Endothelial cell of umbilical vein (primary cell): ENCODE measurements around the gene ARHGEF37.

Experiments
- CTCF ChIP-seq, 2 donors: IDR thresholded peaks; 1 replicate in 1 of 2; 2 replicates in 1 of 2; pipeline ENCODE4 v1.5.1; 2011; ENCODE audit warnings: low read length in 2 of 2, mild to moderate bottlenecking in 2 of 2, moderate library complexity in 2 of 2, control low read depth in 1 of 2, inconsistent platforms in 1 of 2, low read depth in 1 of 2; ENCODE audit not compliant: insufficient read depth in 1 of 2; ENCODE audit errors: extremely low read depth in 1 of 2
- EZH2 ChIP-seq: IDR thresholded peaks from 2 replicates; pipeline ENCODE4 v1.6.1; 2012; ENCODE audit warnings: borderline replicate concordance, low read depth, mild to moderate bottlenecking, moderate library complexity, low read length, inconsistent platforms; ENCODE audit not compliant: severe bottlenecking
- JUN ChIP-seq: IDR thresholded peaks from 2 replicates; pipeline ENCODE4 v1.6.1; 2011; ENCODE audit warnings: borderline replicate concordance, low read depth; ENCODE audit not compliant: insufficient read length, insufficient read depth
- MAX ChIP-seq: IDR thresholded peaks from 2 replicates; pipeline ENCODE4 v1.6.1; 2011; ENCODE audit not compliant: insufficient read depth, insufficient read length
- MYC ChIP-seq: IDR thresholded peaks from one replicate; pipeline ENCODE4 v1.6.1; 2011; ENCODE audit warnings: mild to moderate bottlenecking, low read depth, low read length
- POLR2A ChIP-seq: IDR thresholded peaks from 2 replicates; pipeline ENCODE4 v1.6.1; 2012; ENCODE audit warnings: low read depth, mild to moderate bottlenecking, control low read depth, low read length
- POLR2AphosphoS5 ChIP-seq: IDR thresholded peaks from 2 replicates; pipeline ENCODE4 v1.6.1; 2012; ENCODE audit warnings: low read depth, mild to moderate bottlenecking, control low read depth, low read length, moderate library complexity; ENCODE audit not compliant: insufficient read depth

- no peak for TF ChIP-seq CTCF (IDR thresholded peaks at IDR 0.05; ENCODE audit: extremely low read depth in 1 of 2, insufficient read depth in 1 of 2, low read depth in 1 of 2, low read length in 2 of 2)
- TF ChIP-seq MYC = no peak
- TF ChIP-seq POLR2A = no peak
- TF ChIP-seq POLR2AphosphoS5 = no peak
- no peak for TF ChIP-seq JUN
- no peak for TF ChIP-seq EZH2
- TF ChIP-seq MAX = no peak
These were observed 47.6 kb downstream of the ARHGEF37 start for GRCh38 chr5:149628846-149629388.
